Neural cell (in vitro differentiated cells): ENCODE results near the gene ZFP62. TPM values are rescaled to one million over a fixed set of nuclear protein-coding genes. Genes with fewer than 3 reads are reported as not detected.

Source experiments
- H2AFZ ChIP-seq: fragments of 200-600, 300-800 bp; sonication (generic), shearing (Covaris generic); 2 replicates; pipeline ENCODE4 v1.6.0; 2014; ENCODE audit warnings: low read depth, mild to moderate bottlenecking, antibody characterized with exemption, low read length, moderate library complexity
- H3F3A ChIP-seq: fragments of 200-600 bp; shearing (Covaris generic); 2 replicates; pipeline ENCODE4 v1.6.1; 2016; ENCODE audit warnings: mild to moderate bottlenecking, moderate library complexity, mixed read lengths, antibody characterized with exemption, low read length; ENCODE audit not compliant: insufficient read depth, poor library complexity, severe bottlenecking
- H3K27ac ChIP-seq: fragments of 200-600, 300-800 bp; sonication (generic), shearing (Covaris generic); 2 replicates; pipeline ENCODE4 v1.5.1; 2014; ENCODE audit warnings: mild to moderate bottlenecking, low read length, moderate library complexity
- H3K27me3 ChIP-seq: fragments of 300-800, 200-600 bp; sonication (generic), shearing (Covaris generic); 2 replicates; pipeline ENCODE4 v1.6.0; 2014; ENCODE audit warnings: mild to moderate bottlenecking, low read depth, low read length, moderate library complexity; ENCODE audit not compliant: insufficient read depth
- H3K36me3 ChIP-seq: fragments of 300-800, 200-600 bp; sonication (generic), shearing (Covaris generic); 2 replicates; pipeline ENCODE4 v1.5.1; 2014; ENCODE audit warnings: mild to moderate bottlenecking, antibody characterized with exemption, low read length, moderate library complexity; ENCODE audit not compliant: insufficient read depth
- H3K4me2 ChIP-seq: fragments of 300-800, 200-600 bp; sonication (generic), shearing (Covaris generic); 2 replicates; pipeline ENCODE4 v1.6.0; 2014; ENCODE audit warnings: mild to moderate bottlenecking, low read length
- H3K4me3 ChIP-seq: fragments of 300-800, 200-600 bp; sonication (generic), shearing (Covaris generic); 2 replicates; pipeline ENCODE4 v1.5.1; 2014; ENCODE audit warnings: mild to moderate bottlenecking, low read length, moderate library complexity
- H3K79me2 ChIP-seq: fragments of 200-600 bp; shearing (Covaris generic); replicated peaks from 2 replicates; pipeline ENCODE4 v1.6.0; 2014; ENCODE audit warnings: mild to moderate bottlenecking, low read length, moderate library complexity; ENCODE audit not compliant: insufficient read depth
- H3K9ac ChIP-seq: fragments of 300-800, 200-600 bp; sonication (generic), shearing (Covaris generic); 2 replicates; pipeline ENCODE4 v1.6.1; 2016; ENCODE audit warnings: mild to moderate bottlenecking, low read length, mixed read lengths
- H3K9me2 ChIP-seq: fragments of 200-600 bp; shearing (Covaris generic); 2 replicates; pipeline ENCODE4 v1.6.1; 2016; ENCODE audit warnings: mild to moderate bottlenecking, low read length, mixed read lengths; ENCODE audit not compliant: insufficient read depth
- H3K9me3 ChIP-seq: fragments of 200-600, 300-800 bp; sonication (generic), shearing (Covaris generic); 2 replicates; pipeline ENCODE4 v1.6.1; 2016; ENCODE audit warnings: mild to moderate bottlenecking, mixed run types, low read length, moderate library complexity, mixed read lengths
- H4K20me1 ChIP-seq: fragments of 200-600 bp; shearing (Covaris generic); 2 replicates; pipeline ENCODE4 v1.6.1; 2016; ENCODE audit warnings: mild to moderate bottlenecking, mixed run types; ENCODE audit not compliant: insufficient read depth
- CTCF ChIP-seq: fragments of 450-650 bp; IDR thresholded peaks from 2 replicates; pipeline ENCODE4 v1.5.1; 2014; ENCODE audit warnings: antibody characterized with exemption, mild to moderate bottlenecking, moderate library complexity; ENCODE audit not compliant: poor library complexity, severe bottlenecking
- EP300 ChIP-seq: fragments of 450-650 bp; conservative IDR thresholded peaks from 2 replicates; pipeline ENCODE4 v1.6.1; 2014; ENCODE audit warnings: antibody characterized with exemption, mild to moderate bottlenecking, moderate library complexity; ENCODE audit not compliant: poor library complexity, severe bottlenecking
- EZH2 ChIP-seq: fragments of 200-600, 300-800 bp; shearing (Covaris generic), sonication (generic); IDR thresholded peaks from 2 replicates; pipeline ENCODE4 v1.6.1; 2014; ENCODE audit warnings: antibody characterized with exemption, low read length, borderline replicate concordance, mild to moderate bottlenecking; ENCODE audit not compliant: insufficient read depth, poor library complexity, severe bottlenecking
- MXI1 ChIP-seq: fragments of 450-650 bp; conservative IDR thresholded peaks from 2 replicates; pipeline ENCODE4 v1.6.1; 2014; ENCODE audit warnings: antibody characterized with exemption, mild to moderate bottlenecking; ENCODE audit not compliant: poor library complexity, severe bottlenecking
- POLR2AphosphoS5 ChIP-seq: IDR thresholded peaks from 2 replicates; pipeline ENCODE4 v1.6.1; 2012
- RAD21 ChIP-seq: fragments of 450-650 bp; conservative IDR thresholded peaks from 2 replicates; pipeline ENCODE4 v1.6.1; 2014; ENCODE audit warnings: antibody characterized with exemption, mild to moderate bottlenecking, moderate library complexity
- REST ChIP-seq: IDR thresholded peaks from 2 replicates; pipeline ENCODE4 v1.6.1; 2012; ENCODE audit warnings: borderline replicate concordance
- SMC3 ChIP-seq: fragments of 450-650 bp; conservative IDR thresholded peaks from 2 replicates; pipeline ENCODE4 v1.6.1; 2014; ENCODE audit warnings: antibody characterized with exemption, mild to moderate bottlenecking, moderate library complexity; ENCODE audit not compliant: poor library complexity
- TAF1 ChIP-seq: IDR thresholded peaks from 2 replicates; pipeline ENCODE4 v1.6.1; 2012; ENCODE audit warnings: low read depth
- polyA plus RNA-seq: library from polyadenylated mRNA; depleted of rRNA; stranded (reverse); fragments of >200 nt; gene quantifications from 2 replicates; pipeline ENCODE4 v1.2.3, GENCODE V29; 2014

Gene ZFP62
- polyA plus RNA-seq, 1 donor from 2014 or later: 69.1 TPM

DNA sequence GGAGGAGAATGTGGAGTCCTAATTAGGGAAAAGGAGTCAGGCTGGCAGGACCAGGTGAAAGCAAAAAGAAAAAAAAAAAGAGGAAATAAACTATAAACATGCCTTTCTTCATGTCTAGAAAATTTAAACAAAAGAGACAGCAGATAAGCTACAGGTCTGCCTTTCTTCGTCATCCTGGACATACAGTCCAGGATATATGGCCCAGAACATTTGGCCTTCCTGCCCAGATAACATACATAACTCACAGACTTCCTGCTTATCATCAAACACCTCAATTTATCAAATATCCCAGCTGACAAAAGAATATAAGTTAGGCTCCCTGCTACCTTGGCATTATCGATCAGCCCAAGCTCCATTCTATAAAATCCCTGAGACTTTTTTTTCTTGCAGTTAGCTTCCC lies 49.1 kb upstream of the ZFP62 start:
- Histone ChIP-seq H3K27me3 (no peaks in the 10 kb centered on the region), H3K27ac (no peak overlapping the region), H3F3A (no peaks in the 10 kb centered on the region), H3K4me3 (no peak overlapping the region), H3K9me2 (no peaks in the 10 kb centered on the region), H3K36me3 (no peaks in the 10 kb centered on the region), H3K9me3 (no peaks in the 10 kb centered on the region), H4K20me1 (no peaks in the 10 kb centered on the region), H2AFZ (no peak overlapping the region), H3K79me2 (no peaks in the 10 kb centered on the region), H3K9ac (no peak overlapping the region), H3K4me2 (no peak overlapping the region)
- no peak for TF ChIP-seq EP300
- TF ChIP-seq TAF1: no peak

GRCh38 chr5:180909782-180910181 lies 48.7 kb upstream of the ZFP62 start:
- H3K4me3 ChIP-seq: no peak overlapping the region
- H3F3A ChIP-seq: no peaks in the 10 kb centered on the region
- H3K9me3 ChIP-seq: no peaks in the 10 kb centered on the region
- no peaks in the 10 kb centered on the region for H4K20me1 ChIP-seq
- H3K9me2 ChIP-seq: no peaks in the 10 kb centered on the region
- H3K36me3 ChIP-seq: no peaks in the 10 kb centered on the region
- no peak overlapping the region for H3K9ac ChIP-seq
- H3K4me2 ChIP-seq: no peak overlapping the region
- no peak overlapping the region for H2AFZ ChIP-seq
- no peak overlapping the region for H3K27ac ChIP-seq
- H3K79me2 ChIP-seq: no peaks in the 10 kb centered on the region
- no peaks in the 10 kb centered on the region for H3K27me3 ChIP-seq
- TF ChIP-seq REST: no peak
- TF ChIP-seq SMC3: no peak
- TF ChIP-seq TAF1: no peak
- TF ChIP-seq EP300: no peak
- TF ChIP-seq EZH2: no peak
- no peak for TF ChIP-seq CTCF
- TF ChIP-seq MXI1: no peak
- TF ChIP-seq RAD21: no peak
- TF ChIP-seq POLR2AphosphoS5: no peak
